Cardiac muscle cell (in vitro differentiated cells and primary cell): Measurements from ENCODE around the gene ITPR2. TPM values are rescaled to one million over a fixed set of nuclear protein-coding genes. Genes with fewer than 3 reads are reported as not detected.

Experiments used
- DNase-seq, 2 donors: peaks; one replicate each; pipeline versions ENCODE4 v3.0.0 to v3.0.0-alpha.2; 2010 to 2017; ENCODE audit warnings: low read depth in 1 of 2, low spot score in 1 of 2
- H3K27ac ChIP-seq: fragments of 200-600 bp; sonication (generic); 2 replicates; pipeline ENCODE4 v1.5.1; 2016
- H3K27me3 ChIP-seq: fragments of 200-600 bp; sonication (generic); 2 replicates; pipeline ENCODE4 v1.6.0; 2016; ENCODE audit warnings: control low read depth
- H3K36me3 ChIP-seq: fragments of 200-600 bp; sonication (generic); 2 replicates; pipeline ENCODE4 v1.5.1; 2016; ENCODE audit warnings: control low read depth
- H3K4me1 ChIP-seq: fragments of 200-600 bp; sonication (generic); 2 replicates; pipeline ENCODE4 v1.8.1; 2017; ENCODE audit warnings: low read depth, mild to moderate bottlenecking, mixed run types
- H3K4me3 ChIP-seq: fragments of 200-600 bp; sonication (generic); 2 replicates; pipeline ENCODE4 v1.5.1; 2016; ENCODE audit warnings: mild to moderate bottlenecking
- H3K9me3 ChIP-seq: fragments of 200-600 bp; sonication (generic); 2 replicates; pipeline ENCODE4 v1.5.1; 2017; ENCODE audit warnings: low read depth, mild to moderate bottlenecking, control low read depth
- CTCF ChIP-seq: IDR thresholded peaks from 2 replicates; pipeline ENCODE4 v1.5.1; 2012; ENCODE audit warnings: low read depth, mild to moderate bottlenecking, low read length
- polyA plus RNA-seq: library from polyadenylated mRNA; unstranded; fragments of >200 nt; fragmentation: Nextera tagmentation; extraction: Ambion mirVana; gene quantifications from 2 replicates; pipeline ENCODE4 v1.2.1, GENCODE V29; 2016
- total RNA-seq: library from RNA; depleted of rRNA; stranded (reverse); fragments of >200 nt; gene quantifications from 2 replicates; pipeline ENCODE4 v1.2.3, GENCODE V29; 2016

The ITPR2 gene
- total and polyA plus RNA-seq, 2 experiments from 2014 or later, result 4.8 to 5.1 TPM

- no peaks in the 10 kb centered on the region for H3K36me3 ChIP-seq
- no peak for TF ChIP-seq CTCF
- H3K9me3 ChIP-seq, result no peaks in the 10 kb centered on the region
- H3K4me1 ChIP-seq, result no peaks in the 10 kb centered on the region
- H3K27ac ChIP-seq, result no peak overlapping the region
- no peak overlapping the region for H3K4me3 ChIP-seq
- no peak for DNase-seq
- H3K27me3 ChIP-seq, result peaks cover 92% of the 10 kb centered on the region
Measured at GRCh38 chr12:26537126-26537525, 295.9 kb downstream of the ITPR2 start.

GRCh38 chr12:26535826-26536225, 297.2 kb downstream of the ITPR2 start:
- Histone ChIP-seq H3K36me3 (no peaks in the 10 kb centered on the region), H3K27ac (no peak overlapping the region), H3K9me3 (no peaks in the 10 kb centered on the region), H3K27me3 (peaks cover 97% of the 10 kb centered on the region), H3K4me1 (no peaks in the 10 kb centered on the region), H3K4me3 (no peak overlapping the region)
- no peak for TF ChIP-seq CTCF
- no peak for DNase-seq

GRCh38 chr12:26534071-26534470, 298.9 kb downstream of the ITPR2 start:
- TF ChIP-seq CTCF, result no peak
- no peak for DNase-seq
- H3K9me3 ChIP-seq, result no peaks in the 10 kb centered on the region

GRCh38 chr12:26533211-26533610, 299.8 kb downstream of the ITPR2 start:
- Histone ChIP-seq H3K27me3 (peaks cover 86% of the 10 kb centered on the region), H3K27ac (no peak overlapping the region), H3K9me3 (no peaks in the 10 kb centered on the region), H3K4me1 (no peaks in the 10 kb centered on the region), H3K36me3 (no peaks in the 10 kb centered on the region), H3K4me3 (no peak overlapping the region)
- DNase-seq, result no peak
- no peak for TF ChIP-seq CTCF

More at GRCh38 chr12:26534071-26534470, 298.9 kb downstream of the ITPR2 start:
- Histone ChIP-seq H3K27ac (no peak overlapping the region), H3K4me3 (no peak overlapping the region), H3K36me3 (no peaks in the 10 kb centered on the region), H3K27me3 (peaks cover 90% of the 10 kb centered on the region), H3K4me1 (no peaks in the 10 kb centered on the region)

GRCh38 chr12:26530461-26530860, 302.5 kb downstream of the ITPR2 start:
- no peak for TF ChIP-seq CTCF
- H3K27ac ChIP-seq, result no peak overlapping the region
- H3K4me1 ChIP-seq, result no peaks in the 10 kb centered on the region
- H3K36me3 ChIP-seq, result no peaks in the 10 kb centered on the region
- peaks cover 78% of the 10 kb centered on the region for H3K27me3 ChIP-seq
- no peaks in the 10 kb centered on the region for H3K9me3 ChIP-seq
- DNase-seq, result no peak
- no peak overlapping the region for H3K4me3 ChIP-seq

- TF ChIP-seq CTCF, result no peak
- Histone ChIP-seq H3K4me1 (no peaks in the 10 kb centered on the region), H3K27ac (no peak overlapping the region), H3K9me3 (no peaks in the 10 kb centered on the region), H3K4me3 (no peak overlapping the region), H3K36me3 (no peaks in the 10 kb centered on the region), H3K27me3 (peaks cover 66% of the 10 kb centered on the region)
- peak in 1 of 2 donors; percentile 76 for DNase-seq
Measured at GRCh38 chr12:26528943-26529342, 304.1 kb downstream of the ITPR2 start.
